H1 (cell line): ENCODE results near the gene CCP110. TPM values are rescaled to one million over a fixed set of nuclear protein-coding genes. Genes with fewer than 3 reads are reported as not detected.

Source experiments
- CEBPB ChIP-seq: IDR thresholded peaks from 2 replicates; pipeline ENCODE4 v1.6.1; 2012; ENCODE audit warnings: low read depth, low read length
- EP300 ChIP-seq, 2 experiments: IDR thresholded peaks; 1 replicate in 1 of 2; 2 replicates in 1 of 2; pipeline ENCODE4 v1.6.1; 2011 to 2012; ENCODE audit warnings: low read depth in 2 of 2, low read length in 2 of 2, mild to moderate bottlenecking in 2 of 2, borderline replicate concordance in 1 of 2, inconsistent platforms in 1 of 2, moderate library complexity in 1 of 2
- KDM1A ChIP-seq: fragments of 200-600, 300-600 bp; sonication (generic); IDR thresholded peaks from 2 replicates; pipeline ENCODE4 v1.7.1; 2016; ENCODE audit warnings: mild to moderate bottlenecking, low read length, borderline replicate concordance
- PHF8 ChIP-seq: fragments of 200-600 bp; sonication (generic); conservative IDR thresholded peaks from 2 replicates; pipeline ENCODE4 v1.7.1; 2012; ENCODE audit warnings: low read depth, mild to moderate bottlenecking, inconsistent platforms, low read length, moderate library complexity
- RAD21 ChIP-seq, 2 experiments: IDR thresholded peaks in 1 of 2; conservative IDR thresholded peaks in 1 of 2; 2 replicates each; pipeline ENCODE4 v1.6.1; 2011; ENCODE audit warnings: low read depth in 2 of 2, low read length in 2 of 2, improper control_type of control experiment in 1 of 2, inconsistent platforms in 1 of 2, mild to moderate bottlenecking in 1 of 2, moderate library complexity in 1 of 2
- polyA plus RNA-seq, 7 experiments: library from polyadenylated mRNA; depleted of rRNA in 3 of 7; stranded (reverse) in 5 of 7; unstranded in 2 of 7; fragments of >200 nt in 5 of 7; fragments of 200-250 nt in 2 of 7; gene quantifications; 1 replicate in 5 of 7; 2 replicates in 1 of 7; 4 replicates in 1 of 7; pipeline versions ENCODE4 v1.2.1 to v1.2.3, GENCODE V29; 2011 to 2013; ENCODE audit warnings: missing spikeins in 2 of 7, mixed read lengths in 2 of 7
- total RNA-seq: library from RNA; stranded (reverse); fragmentation: NEBNext Ultra II Directional; extraction: Animal tissue kit (Norgen Biotek cat#: 25700); gene quantifications from 2 replicates; pipeline ENCODE4 v1.2.1, GENCODE V29; 2021
- TF ChIP-seq, protein P1 (sequence below), 3 experiments: IDR thresholded peaks; 1 replicate in 2 of 3; 2 replicates in 1 of 3; pipeline versions ENCODE4 v1.5.1 to v1.6.1; 2011; ENCODE audit warnings: low read length in 3 of 3, mild to moderate bottlenecking in 3 of 3, inconsistent platforms in 2 of 3, low read depth in 1 of 3, moderate library complexity in 1 of 3; ENCODE audit not compliant: insufficient read depth in 1 of 3; ENCODE audit errors: control extremely low read depth in 1 of 3

CCP110 gene
- total and polyA plus RNA-seq, 2 of the 8 experiments (the other 6 are each of a cell fraction or from before 2014, with no cell fraction given) = 3.2 to 19.8 TPM

DNA sequence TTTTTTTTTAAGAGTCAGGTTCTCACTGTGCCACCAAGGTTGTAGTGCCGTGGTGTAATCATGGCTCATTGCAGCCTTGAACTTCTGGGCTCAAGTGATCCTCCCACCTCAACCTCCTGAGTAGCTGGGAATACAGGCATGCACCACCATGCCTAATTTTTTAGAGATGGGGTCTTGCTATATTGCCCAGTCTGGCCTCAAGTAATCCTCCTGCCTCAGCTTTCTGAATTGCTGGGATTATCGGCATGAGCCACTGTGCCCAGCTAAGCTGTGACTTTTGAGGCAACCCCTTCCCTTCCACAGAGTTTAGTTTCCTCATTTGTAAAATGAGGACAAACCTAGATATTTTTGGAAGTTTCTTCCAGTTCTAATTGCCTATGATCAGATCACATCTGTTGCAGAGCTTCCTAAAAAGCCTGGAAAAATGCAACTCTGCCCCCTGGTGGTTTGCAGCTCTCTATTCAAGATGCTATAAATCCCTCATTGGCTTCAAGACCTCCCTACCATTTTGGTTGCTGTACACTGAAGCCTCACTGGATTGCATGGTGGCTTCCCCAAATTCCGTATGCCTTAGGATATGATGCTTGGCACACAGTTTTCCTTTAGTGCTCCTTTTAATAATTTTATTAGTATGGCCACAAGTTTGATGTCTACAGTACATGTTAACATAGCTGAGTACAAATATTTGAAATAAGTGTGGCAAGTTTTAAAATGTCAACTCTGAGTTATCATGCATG lies 21.2 kb upstream of the CCP110 start (continued):
- TF ChIP-seq EP300 (IDR thresholded peaks at IDR 0.05; ENCODE audit: borderline replicate concordance in 1 of 2, low read depth in 2 of 2, low read length in 2 of 2) = no peak
- no peak for TF ChIP-seq PHF8
- TF ChIP-seq, protein P1, sequence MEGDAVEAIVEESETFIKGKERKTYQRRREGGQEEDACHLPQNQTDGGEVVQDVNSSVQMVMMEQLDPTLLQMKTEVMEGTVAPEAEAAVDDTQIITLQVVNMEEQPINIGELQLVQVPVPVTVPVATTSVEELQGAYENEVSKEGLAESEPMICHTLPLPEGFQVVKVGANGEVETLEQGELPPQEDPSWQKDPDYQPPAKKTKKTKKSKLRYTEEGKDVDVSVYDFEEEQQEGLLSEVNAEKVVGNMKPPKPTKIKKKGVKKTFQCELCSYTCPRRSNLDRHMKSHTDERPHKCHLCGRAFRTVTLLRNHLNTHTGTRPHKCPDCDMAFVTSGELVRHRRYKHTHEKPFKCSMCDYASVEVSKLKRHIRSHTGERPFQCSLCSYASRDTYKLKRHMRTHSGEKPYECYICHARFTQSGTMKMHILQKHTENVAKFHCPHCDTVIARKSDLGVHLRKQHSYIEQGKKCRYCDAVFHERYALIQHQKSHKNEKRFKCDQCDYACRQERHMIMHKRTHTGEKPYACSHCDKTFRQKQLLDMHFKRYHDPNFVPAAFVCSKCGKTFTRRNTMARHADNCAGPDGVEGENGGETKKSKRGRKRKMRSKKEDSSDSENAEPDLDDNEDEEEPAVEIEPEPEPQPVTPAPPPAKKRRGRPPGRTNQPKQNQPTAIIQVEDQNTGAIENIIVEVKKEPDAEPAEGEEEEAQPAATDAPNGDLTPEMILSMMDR (IDR thresholded peaks at IDR 0.05; ENCODE audit: control extremely low read depth in 1 of 3, insufficient read depth in 1 of 3, low read depth in 1 of 3, low read length in 3 of 3) = peak in 2 of 3 experiments; percentile 70 to 79; a peak in 3 of 4 replicates
- peak; percentile 94 for TF ChIP-seq KDM1A
- TF ChIP-seq RAD21 (IDR thresholded peaks at IDR 0.05 in 1 of 2, conservative IDR thresholded peaks at IDR 0.05 in 1 of 2; ENCODE audit: low read depth in 2 of 2, low read length in 2 of 2) = peak; percentile 80 to 92
- no peak for TF ChIP-seq CEBPB
- TF ChIP-seq, all 59 proteins: peak for 5
